Stimulated activated effector memory CD8-positive, alpha-beta T cell treated with anti-CD3 and anti-CD28 coated beads, Interleukin-12 subunit alpha, Interleukin-12 subunit beta, amount 100 ng/mL, for 72 hours (primary cell): ENCODE data around the gene RNF215.
"Not testable (repeated sequence)": the region's sequence is repeated elsewhere in the genome, so short reads cannot be mapped to it uniquely, and the experiment has no call there.

Experiments used
- ATAC-seq: fragments of 150-1000 bp; cut with Tn5 transposase; 2 replicates; pipeline ENCODE4 v1.10.0; 2021
- DNase-seq, 2 donors: peaks; one replicate each; pipeline ENCODE4 v3.0.0; 2021 to 2022; ENCODE audit warnings: low spot score in 2 of 2
- H3K27ac Mint-ChIP-seq: one replicate; pipeline ENCODE4 v1.8.0; 2022; ENCODE audit warnings: mild to moderate bottlenecking, mixed read lengths
- H3K36me3 Mint-ChIP-seq: one replicate; pipeline ENCODE4 v1.8.0; 2022; ENCODE audit warnings: mild to moderate bottlenecking, mixed read lengths
- H3K4me1 Mint-ChIP-seq: one replicate; pipeline ENCODE4 v1.8.0; 2022; ENCODE audit warnings: mixed read lengths
- H3K4me3 Mint-ChIP-seq: one replicate; pipeline ENCODE4 v1.8.0; 2022; ENCODE audit warnings: mild to moderate bottlenecking, mixed read lengths
- H3K9me3 Mint-ChIP-seq: one replicate; pipeline ENCODE4 v1.8.0; 2022; ENCODE audit warnings: mixed read lengths

RNF215 gene

DNA sequence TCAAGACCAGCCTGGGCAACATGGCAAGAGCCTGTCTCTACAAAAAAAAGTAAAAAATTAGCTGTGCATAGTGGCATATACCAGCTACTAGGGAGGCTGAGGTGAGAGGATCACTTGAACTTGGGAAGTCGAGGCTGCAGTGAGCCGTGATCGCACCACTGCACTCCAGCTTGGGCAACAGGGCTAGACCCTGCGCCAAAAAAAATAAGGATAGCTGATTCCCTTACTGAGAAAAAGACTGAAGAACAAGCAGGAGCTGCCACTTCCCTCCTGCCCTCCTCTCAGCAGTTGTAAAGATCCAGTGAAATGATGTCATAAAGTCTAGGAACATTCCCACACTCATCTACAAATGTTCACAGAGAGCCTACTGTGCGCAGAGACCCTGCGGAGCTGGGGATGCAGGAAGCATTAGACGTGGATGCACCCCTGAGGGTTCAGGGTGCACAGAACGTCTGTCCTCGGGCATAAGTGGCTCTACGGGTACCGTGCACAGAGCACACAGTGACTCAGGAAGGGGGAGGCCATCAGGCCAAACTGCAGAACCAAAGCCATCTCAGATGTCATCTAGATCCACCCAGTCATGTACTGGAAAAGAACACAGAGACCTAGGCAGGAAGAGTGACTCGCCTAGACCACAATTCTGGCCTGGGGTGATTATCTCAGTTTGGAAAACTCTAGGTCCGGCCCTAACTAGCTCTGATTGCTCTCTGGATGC lies 21.3 kb upstream of the RNF215 start:
- DNase-seq (no peak), ATAC-seq (peak; percentile 61)
- Mint-ChIP-seq H3K4me1 (peaks cover 8% of the 10 kb centered on the region), H3K9me3 (no peaks in the 10 kb centered on the region), H3K36me3 (peaks cover 68% of the 10 kb centered on the region), H3K27ac (no peak overlapping the region), H3K4me3 (no peak overlapping the region)

DNA sequence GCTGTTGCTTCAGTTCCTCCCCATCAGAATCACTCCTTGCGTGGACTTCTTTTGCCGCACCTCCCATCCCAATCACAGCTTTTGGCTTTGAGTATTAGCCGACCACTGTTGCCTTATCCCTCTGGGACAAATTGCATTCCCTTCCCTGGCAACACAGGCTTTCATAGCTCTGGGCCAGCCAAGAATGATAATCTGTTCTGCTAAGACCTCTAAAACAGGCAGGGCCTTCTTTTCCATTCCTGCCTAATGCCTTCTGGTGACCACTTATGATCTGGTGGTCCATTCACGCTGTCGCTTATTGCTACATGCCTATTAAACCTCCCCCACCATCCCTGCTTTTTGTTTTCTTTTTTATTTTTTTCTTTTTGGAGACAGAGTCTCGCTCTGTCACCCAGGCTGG lies 19.2 kb upstream of the RNF215 start:
- no peak for ATAC-seq
- Mint-ChIP-seq H3K4me1 (no peaks in the 10 kb centered on the region), H3K4me3 (no peak overlapping the region), H3K27ac (no peak overlapping the region), H3K9me3 (no peaks in the 10 kb centered on the region), H3K36me3 (peaks cover 53% of the 10 kb centered on the region)
- DNase-seq, result no peak

DNA sequence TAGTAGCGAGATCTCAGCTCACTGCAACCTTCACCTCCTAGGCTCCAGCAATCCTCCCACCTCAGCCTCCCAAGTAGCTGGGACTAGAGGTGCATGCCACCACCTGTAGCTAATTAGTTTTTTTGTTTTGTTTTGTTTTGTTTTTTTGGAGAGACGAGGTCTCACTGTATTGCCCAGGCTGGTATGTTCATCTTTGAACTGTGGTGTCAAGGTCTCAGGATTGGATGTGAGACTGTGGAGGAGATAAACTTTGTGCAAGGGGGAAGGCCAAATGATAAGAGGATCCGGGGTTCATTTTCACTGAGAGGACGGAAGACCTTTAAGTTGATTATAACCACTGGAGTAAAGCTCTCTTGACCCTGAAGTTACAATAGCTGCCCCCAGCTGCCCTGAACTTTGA lies 18.5 kb upstream of the RNF215 start:
- no peak overlapping the region for H3K4me3 Mint-ChIP-seq
- DNase-seq (no peak), ATAC-seq (no peak)
- peaks cover 47% of the 10 kb centered on the region for H3K36me3 Mint-ChIP-seq
- no peak overlapping the region for H3K27ac Mint-ChIP-seq
- H3K4me1 Mint-ChIP-seq, result no peaks in the 10 kb centered on the region
- no peaks in the 10 kb centered on the region for H3K9me3 Mint-ChIP-seq

DNA sequence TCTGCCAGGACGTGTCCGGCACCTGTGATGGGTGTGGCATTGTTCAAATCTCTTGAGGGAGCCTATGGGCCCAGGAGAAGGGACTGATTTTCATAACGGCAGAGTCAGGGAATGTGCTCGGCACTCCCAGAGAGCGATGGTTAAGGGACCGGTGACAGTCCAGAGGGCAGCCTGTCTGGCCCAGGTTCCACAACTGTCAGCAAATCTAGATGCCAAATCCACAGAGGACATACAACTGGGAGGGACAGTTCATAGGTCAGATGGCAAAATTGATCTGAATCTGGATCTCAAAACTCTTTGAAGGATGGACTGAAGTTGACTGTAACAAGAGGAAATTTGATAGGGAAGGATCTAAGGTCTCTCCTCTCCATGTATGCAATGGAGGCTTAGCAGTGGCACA lies 17.1 kb upstream of the RNF215 start:
- Mint-ChIP-seq H3K4me3 (no peak overlapping the region), H3K4me1 (no peaks in the 10 kb centered on the region), H3K36me3 (peaks cover 38% of the 10 kb centered on the region), H3K27ac (no peak overlapping the region), H3K9me3 (no peaks in the 10 kb centered on the region)
- DNase-seq (no peak), ATAC-seq (no peak)

DNA sequence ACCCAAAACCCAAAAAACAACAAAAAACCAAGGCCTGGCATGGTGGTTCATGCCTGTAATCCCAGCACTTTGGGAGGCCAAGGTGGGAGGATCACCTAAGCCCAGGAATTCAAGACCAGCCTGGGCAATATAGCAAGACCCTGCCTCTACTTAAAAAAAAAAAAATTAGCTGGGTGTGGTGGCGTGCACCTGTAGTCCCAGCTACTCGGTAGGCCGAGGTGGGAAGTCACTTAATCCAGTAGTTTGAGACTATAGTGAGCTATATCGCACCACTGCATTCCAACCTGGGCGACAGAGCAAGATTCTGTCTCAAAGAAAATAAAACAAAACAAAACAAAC lies 15.5 kb upstream of the RNF215 start:
- not testable (repeated sequence) for H3K9me3 Mint-ChIP-seq, H3K4me3 Mint-ChIP-seq, DNase-seq, H3K27ac Mint-ChIP-seq, ATAC-seq
- peaks cover 15% of the 10 kb centered on the region for H3K4me1 Mint-ChIP-seq
- H3K36me3 Mint-ChIP-seq, result peaks cover 27% of the 10 kb centered on the region

DNA sequence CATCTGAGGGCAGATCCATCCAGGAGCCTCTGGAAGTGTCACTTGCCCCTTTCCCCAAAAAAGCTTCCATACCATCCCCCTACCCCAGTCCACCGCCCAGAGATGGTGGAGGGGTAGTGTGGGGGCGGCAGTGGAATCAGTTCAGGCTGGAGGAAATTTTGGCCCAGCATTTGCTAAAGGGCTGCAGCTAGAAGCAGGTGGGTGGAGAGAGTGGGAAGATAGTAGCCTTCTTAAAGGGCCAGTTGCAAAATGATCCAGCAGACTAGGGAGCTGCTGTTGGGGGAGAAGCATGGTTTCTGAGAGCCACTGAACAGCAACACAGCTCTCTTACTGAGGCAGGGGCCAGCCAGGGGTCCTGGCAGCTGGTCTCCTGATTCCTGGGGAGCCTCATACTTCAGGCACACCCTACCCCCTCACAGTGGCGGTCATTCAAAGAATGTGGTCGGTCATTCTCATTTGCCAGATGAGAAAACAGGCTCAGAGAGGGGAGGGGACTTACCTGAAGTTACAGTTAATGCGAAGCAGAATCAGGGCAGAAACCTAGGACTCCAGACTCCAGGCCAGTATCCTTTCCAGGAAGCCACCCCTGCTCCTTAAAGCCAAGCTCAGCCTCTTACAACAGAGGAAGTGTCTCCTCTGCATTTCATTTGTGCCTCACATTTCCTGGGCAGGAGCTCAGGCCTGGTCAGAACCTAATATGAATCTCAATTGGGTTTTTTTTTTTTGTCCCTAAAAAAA lies 15.0 kb upstream of the RNF215 start:
- H3K9me3 Mint-ChIP-seq, result no peaks in the 10 kb centered on the region
- H3K27ac Mint-ChIP-seq, result no peak overlapping the region
- peaks cover 22% of the 10 kb centered on the region for H3K36me3 Mint-ChIP-seq
- H3K4me3 Mint-ChIP-seq, result no peak overlapping the region
- ATAC-seq, result no peak
- peaks cover 18% of the 10 kb centered on the region for H3K4me1 Mint-ChIP-seq
- DNase-seq, result no peak

DNA sequence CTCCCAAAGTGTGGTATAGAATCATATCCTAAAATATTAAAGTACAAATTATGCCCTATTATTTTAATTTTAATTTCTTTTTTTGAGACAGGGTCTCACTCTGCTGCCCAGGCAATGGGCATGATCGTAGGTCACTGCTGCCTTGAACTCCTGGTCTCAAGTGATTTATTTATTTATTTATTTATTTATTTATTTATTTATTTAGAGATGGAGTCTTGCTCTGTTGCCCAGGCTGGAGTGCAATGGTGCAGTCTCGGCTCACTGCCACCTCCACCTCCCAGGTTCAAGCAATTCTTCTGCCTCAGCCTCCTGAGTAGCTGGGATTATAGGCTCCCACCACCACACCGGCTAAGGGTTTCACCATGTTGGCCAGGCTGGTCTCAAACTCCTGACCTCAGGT lies 13.8 kb upstream of the RNF215 start:
- Mint-ChIP-seq H3K4me1 (peaks cover 18% of the 10 kb centered on the region), H3K36me3 (peaks cover 18% of the 10 kb centered on the region)
- H3K4me3 Mint-ChIP-seq, DNase-seq, ATAC-seq, H3K27ac Mint-ChIP-seq, H3K9me3 Mint-ChIP-seq: not testable (repeated sequence)

DNA sequence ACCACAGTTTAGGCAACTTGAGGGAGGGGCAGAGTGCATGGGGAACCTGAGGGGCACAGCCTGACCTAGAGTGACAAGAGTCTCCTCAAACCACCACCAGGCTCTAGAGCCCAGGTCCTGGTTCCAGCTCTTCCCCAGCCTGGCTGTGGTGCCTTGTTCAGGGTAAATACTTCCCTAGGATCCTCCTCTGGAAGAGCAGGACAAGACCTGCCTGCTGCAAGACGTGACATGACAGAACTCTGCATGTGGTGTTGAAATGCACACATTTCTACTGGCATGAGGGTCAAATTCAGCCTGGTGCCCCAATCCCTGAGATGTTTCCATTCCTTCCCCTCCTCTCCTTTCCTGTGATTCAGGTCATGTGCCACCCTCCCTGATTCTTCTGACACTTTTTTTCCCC lies 12.9 kb upstream of the RNF215 start:
- no peak overlapping the region for H3K4me3 Mint-ChIP-seq
- H3K4me1 Mint-ChIP-seq, result peaks cover 18% of the 10 kb centered on the region
- H3K9me3 Mint-ChIP-seq, result no peaks in the 10 kb centered on the region
- DNase-seq (no peak), ATAC-seq (no peak)
- peaks cover 18% of the 10 kb centered on the region for H3K36me3 Mint-ChIP-seq
- no peak overlapping the region for H3K27ac Mint-ChIP-seq

DNA sequence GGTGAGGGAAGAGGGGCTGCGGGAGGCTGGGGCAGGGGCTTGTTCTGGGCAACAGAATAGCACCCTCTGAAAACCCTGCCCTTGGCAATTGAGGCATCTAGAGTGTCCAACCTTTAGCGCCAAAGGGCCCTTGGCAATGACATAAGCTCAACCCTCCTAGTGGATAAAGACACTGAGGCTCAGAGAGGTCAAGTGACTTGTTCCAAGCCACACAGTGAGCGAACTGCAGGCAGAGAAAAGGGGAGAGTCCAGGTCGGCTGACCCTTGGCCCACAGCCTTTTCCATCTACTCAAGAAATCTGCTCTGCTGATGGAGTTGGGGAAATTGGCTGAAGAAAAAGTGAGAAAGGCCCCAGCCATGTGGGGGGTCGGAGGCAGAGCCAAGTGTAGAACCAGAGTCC lies 12.5 kb upstream of the RNF215 start:
- H3K9me3 Mint-ChIP-seq, result no peaks in the 10 kb centered on the region
- ATAC-seq (no peak), DNase-seq (no peak)
- no peak overlapping the region for H3K4me3 Mint-ChIP-seq
- H3K36me3 Mint-ChIP-seq, result peaks cover 18% of the 10 kb centered on the region
- peaks cover 18% of the 10 kb centered on the region for H3K4me1 Mint-ChIP-seq
- H3K27ac Mint-ChIP-seq, result no peak overlapping the region

DNA sequence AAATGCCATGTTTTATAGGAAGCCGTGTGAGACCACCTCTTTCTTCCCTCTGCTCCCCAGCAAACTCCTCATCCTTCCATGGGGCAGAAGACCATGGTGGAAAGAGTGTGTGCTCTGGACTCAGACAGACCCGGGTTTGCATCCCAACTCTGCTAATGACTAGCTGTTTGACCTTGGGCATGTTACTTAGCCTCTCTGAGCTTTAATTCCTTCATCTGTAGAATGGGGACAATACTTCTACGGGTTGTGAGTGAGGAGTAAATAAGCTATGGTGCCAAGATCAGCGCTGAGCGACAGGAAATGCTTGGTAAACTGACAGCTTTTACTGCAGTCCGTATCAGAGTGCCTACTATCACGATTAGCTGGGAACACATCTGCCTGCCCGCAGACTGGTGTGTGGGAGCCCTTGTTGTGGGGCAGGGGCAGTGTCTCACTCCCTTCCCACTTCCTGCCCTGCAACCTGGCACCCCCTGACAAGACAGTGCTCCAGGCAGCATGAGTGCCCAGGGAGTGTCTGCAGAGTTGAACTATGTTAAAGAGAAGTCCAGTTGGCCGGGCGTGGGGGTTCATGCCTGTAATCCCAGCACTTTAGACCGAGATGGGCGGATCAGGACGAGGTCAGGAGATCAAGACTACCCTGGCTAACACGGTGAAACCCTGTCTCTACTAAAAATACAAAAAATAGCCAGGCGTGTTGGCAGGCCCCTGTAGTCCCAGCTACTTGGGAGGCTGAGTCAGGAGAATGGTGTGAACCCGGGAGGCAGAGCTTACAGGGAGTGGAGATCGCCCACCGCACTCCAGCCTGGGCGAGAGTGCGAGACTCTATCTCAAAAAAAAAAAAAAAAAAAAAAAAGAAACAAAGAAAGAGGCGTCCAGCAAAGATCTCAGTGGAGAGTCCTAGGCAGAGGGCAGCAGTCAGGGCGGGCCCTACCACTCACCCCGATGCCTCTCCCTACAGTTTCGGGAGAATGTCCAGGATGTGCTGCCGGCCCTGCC lies 11.8 kb upstream of the RNF215 start:
- Mint-ChIP-seq H3K9me3 (no peaks in the 10 kb centered on the region), H3K27ac (peak overlapping the region; percentile 90), H3K4me1 (peaks cover 18% of the 10 kb centered on the region), H3K4me3 (peak overlapping the region; percentile 81), H3K36me3 (peaks cover 18% of the 10 kb centered on the region)
- ATAC-seq (no peak), DNase-seq (no peak)

DNA sequence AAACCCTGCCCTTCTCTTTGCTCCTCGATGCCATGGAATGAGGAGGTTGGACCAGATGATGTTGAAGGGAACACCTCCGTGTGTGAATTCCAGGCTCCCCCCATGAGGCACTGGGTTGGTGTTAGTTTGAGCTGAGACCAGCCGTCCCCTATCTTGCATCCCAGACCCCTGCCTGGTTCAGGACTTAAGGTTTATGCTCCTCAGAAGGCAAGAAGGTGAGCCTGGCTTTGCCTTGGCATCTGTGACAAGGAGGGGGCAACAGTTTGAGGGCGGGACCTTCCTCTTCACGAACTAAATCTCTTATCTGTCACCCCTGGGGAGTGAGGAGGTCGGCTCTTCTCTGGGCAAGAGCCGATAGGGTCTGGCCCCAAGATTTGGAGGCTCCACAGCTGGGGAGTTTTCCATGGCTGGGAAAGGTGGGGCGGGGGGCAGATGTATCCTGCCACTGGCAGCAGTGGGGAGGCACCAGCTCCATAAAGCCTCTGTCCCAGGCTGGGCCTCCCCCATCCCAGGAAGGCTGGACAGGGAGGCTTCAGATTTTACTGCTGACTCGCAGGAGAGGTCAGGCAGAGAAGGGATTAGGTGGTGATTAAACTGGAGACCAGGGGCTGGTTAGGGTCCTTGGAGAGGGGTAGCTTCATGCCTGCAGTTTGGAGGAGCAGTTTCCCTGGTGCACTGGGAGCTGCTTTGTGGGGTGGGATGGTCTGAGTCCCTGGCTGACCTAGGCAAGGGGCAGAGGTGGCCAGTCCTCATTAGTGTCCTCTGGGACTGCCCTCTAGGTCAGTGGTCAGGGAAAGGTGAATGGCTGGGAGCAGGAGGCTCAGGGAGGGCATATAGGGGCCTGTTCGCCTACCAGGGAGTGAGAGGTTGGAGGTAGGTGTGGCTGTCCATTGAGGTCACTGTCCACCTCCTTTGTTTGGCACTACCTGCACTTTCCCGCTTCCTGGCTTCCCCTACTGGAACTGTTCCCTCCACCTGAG lies 10.7 kb upstream of the RNF215 start:
- Mint-ChIP-seq H3K4me1 (peaks cover 24% of the 10 kb centered on the region), H3K27ac (peak overlapping the region; percentile 90)
- no peak for DNase-seq

DNA sequence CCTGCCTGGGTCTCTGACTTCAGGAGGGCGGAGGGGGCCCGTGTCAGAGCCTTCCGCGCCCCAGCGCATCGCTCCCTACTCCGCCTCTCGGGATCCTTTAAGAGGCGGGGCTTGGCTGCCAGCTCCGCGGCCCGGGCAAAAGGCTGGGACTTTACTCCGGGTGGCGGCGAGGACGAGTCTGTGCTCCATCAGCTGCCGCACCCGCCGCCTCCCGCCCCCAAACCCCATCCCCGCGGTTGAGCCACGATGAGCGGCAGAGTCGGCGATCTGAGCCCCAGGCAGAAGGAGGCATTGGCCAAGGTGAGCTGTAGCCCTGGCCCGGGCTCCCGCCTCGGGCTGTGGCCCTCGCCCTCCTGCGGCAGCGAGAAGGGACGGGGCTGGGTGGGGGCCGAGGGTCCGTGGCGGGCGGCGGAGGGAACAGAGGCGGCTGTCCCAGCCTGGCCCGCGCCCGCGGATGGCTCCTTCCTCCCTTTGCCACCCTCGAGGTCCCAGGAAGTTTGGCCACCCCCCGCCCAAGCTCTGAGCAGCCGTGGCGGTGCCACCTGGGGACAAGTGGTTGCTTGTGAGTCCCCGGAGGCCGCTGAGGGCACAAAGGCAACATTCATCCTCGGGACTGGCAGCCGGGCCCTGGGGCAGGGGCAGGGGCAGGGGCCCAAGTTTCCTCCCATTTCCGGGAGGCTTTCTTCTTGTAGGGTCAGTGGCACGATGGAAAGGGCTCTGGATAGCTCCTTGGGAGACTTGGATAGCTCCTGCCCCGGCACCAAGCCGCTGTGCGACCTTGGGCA lies 9.9 kb upstream of the RNF215 start, which contains the start of gene SEC14L2:
TSS of gene SEC14L2 (plus strand) at position 148 of the 785 bp plus-strand sequence. CDS start at position 247, 99 bp downstream.
- Mint-ChIP-seq H3K4me1 (peaks cover 24% of the 10 kb centered on the region), H3K9me3 (no peaks in the 10 kb centered on the region), H3K36me3 (peaks cover 18% of the 10 kb centered on the region), H3K4me3 (peak within 1 kb of the TSS; percentile 81), H3K27ac (peak within 1 kb of the TSS; percentile 90)
- ATAC-seq, result peak; percentile 83
- peak; percentile 21 to 70 for DNase-seq

More for the DNA sequence above, 10.7 kb upstream of the RNF215 start:
- no peaks in the 10 kb centered on the region for H3K9me3 Mint-ChIP-seq
- H3K36me3 Mint-ChIP-seq, result peaks cover 18% of the 10 kb centered on the region
- ATAC-seq, result no peak
- H3K4me3 Mint-ChIP-seq, result peak overlapping the region; percentile 81

DNA sequence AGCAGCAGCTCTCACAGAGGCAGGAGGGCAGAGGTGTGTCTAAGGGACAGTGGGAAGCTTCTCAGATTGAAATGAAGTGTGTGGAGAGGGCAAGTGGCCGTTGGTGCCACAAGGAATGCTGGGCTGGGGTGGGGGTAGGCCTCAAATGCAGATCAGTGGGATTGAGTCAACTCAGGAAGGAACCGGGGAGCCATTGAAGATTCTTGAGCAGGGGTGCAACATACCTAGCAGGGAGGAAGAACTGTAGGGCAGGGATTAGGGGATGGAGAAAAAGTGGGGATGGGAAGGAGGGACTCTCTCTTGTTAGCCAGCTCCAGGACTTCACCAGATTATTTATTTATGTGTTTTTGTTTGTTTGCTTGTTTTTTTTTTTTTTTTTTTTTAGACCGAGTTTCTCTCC lies 6.7 kb upstream of the RNF215 start:
- no peak for ATAC-seq
- Mint-ChIP-seq H3K9me3 (no peaks in the 10 kb centered on the region), H3K4me1 (peaks cover 31% of the 10 kb centered on the region)

DNA sequence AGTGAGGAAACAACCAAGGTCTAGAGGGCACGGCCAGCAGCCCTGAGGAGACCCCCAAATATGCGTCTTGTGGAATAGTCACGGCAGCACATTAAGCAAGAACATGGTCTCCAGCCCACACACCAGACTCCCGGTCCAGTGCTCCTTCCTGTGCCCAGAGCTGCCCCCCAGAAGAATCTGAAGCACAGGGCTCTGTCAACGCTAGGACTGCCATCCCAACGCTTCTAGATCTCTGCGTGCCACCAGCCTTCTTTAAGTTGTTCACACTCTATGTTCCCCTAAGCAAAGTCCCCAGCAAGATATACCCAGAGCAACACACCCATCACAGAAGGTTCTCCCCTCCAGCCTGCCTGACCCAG lies 6.1 kb upstream of the RNF215 start:
- no peaks in the 10 kb centered on the region for H3K9me3 Mint-ChIP-seq
- H3K4me3 Mint-ChIP-seq, result no peak overlapping the region
- peaks cover 6% of the 10 kb centered on the region for H3K36me3 Mint-ChIP-seq
- H3K4me1 Mint-ChIP-seq, result peaks cover 25% of the 10 kb centered on the region
- ATAC-seq (no peak), DNase-seq (no peak)
- no peak overlapping the region for H3K27ac Mint-ChIP-seq

More for the DNA sequence above, 6.7 kb upstream of the RNF215 start:
- no peak overlapping the region for H3K4me3 Mint-ChIP-seq
- peaks cover 6% of the 10 kb centered on the region for H3K36me3 Mint-ChIP-seq
- no peak overlapping the region for H3K27ac Mint-ChIP-seq
- no peak for DNase-seq
